HG03558 (cell line): ENCODE results near the gene PRKG1.
"Not testable (repeated sequence)": the region's sequence is repeated elsewhere in the genome, so short reads cannot be mapped to it uniquely, and the experiment has no call there.

Source experiments
- ATAC-seq: cut with Tn5 transposase; IDR thresholded peaks from one replicate; pipeline ENCODE4 v1.9.1; 2021; ENCODE audit warnings: moderate number of reproducible peaks; ENCODE audit not compliant: unreplicated experiment; ENCODE audit errors: extremely low read depth

The PRKG1 gene

DNA sequence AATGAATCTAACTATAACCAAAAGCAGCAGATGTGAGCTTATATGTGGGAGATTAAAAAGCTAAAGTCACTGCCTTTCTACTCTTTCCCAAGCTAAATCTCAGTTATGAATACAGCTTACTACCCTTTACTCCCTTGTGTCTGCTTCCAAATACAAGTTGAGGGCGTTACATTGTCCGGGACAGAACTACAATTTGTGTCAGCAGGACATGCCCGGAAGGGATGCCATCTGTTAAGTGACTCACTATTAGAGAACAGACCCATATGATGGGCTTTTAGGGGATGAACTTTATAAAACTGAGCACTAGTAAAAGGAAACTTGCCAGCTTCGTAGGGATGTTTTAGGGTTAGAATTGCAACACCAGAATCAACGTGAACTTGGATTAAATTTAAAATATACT, 924.8 kb downstream of the PRKG1 start:
- no peak for ATAC-seq

DNA sequence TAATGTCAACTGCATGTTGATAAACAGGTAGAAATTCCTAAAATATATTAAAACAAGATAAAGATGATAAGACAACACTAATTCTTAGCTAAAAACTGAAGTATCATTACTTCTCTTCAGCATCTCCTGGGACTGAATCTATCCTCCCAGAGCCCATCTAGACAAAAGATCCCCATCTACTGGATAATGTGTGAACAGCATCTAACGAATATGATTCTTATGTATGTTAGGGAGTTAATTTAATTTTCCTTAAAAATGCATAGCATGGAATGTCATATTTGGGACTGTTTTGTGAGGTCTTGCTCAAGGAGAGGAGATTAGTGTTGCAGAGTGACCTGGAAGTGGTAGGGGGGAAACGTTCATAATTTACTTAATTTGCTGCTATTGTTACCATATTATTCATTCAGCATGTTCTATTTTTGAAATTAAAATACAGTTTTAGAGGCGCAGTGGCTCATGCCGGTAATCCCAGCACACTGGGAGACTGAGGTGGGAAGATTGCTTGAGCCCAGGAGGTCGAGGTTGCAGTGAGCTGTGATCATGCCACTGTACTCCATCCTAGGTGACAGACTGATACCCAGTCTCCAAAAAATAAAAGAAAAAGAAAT, 930.2 kb downstream of the PRKG1 start:
- no peak for ATAC-seq

DNA sequence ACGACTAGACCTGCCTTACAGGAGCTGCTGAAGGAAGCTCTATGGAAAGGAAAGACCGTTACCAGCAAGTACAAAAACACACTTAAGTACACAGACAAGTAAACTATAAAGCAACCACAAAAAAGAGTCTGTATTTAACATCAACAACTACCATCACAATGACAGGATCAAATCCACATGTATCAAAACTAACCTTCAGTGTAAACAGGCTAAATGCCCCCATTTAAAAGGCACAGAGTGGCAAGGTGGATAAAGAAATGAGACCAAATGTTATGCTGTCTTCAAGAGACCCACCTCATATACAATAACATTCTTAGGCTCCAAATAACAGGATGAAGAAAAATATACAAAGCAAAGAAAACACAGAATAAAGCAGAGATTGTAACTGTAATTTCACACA, 932.8 kb downstream of the PRKG1 start:
- no peak for ATAC-seq

DNA sequence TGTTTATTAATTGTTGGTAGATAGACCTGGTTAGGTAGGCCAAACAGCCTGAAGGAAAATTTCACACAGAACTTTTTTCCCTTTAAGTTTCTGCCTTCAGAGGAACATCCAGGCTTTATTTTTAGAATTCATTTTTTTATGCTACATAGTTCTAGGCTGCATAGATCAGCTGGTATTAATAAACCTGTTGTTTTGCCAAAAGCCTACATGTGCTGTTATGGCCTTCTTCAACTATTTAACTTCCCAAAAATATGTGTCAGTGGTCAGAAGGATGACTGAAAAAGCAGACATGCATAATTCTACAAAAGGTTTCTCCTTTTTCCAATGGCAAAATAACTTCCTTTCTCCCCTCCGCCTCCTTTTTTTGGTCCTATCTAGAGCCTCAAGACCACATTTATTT, 936.8 kb downstream of the PRKG1 start:
- no peak for ATAC-seq

DNA sequence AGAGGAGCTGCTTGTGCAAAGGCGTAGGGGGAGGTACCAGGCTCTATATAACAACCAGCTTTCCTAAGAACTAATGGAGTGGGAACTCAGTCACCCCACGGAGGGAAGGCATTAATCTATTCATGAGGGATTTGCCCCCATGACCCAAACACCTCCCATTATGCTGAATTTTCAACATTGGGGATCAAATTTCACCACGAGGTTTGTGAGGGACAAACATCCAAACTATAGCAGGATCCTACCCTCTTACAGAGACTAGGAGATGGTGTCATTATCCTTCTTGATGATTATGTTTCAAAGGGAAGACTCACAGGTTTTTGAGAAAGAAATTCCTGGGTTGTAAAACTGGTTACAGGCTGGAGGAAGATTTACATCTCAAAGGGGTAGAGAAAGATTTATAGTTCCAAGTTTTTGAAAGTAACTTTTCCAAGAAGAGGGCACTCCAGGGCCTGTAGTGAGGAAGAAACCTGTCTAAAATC, 944.8 kb downstream of the PRKG1 start:
- ATAC-seq, result no peak

DNA sequence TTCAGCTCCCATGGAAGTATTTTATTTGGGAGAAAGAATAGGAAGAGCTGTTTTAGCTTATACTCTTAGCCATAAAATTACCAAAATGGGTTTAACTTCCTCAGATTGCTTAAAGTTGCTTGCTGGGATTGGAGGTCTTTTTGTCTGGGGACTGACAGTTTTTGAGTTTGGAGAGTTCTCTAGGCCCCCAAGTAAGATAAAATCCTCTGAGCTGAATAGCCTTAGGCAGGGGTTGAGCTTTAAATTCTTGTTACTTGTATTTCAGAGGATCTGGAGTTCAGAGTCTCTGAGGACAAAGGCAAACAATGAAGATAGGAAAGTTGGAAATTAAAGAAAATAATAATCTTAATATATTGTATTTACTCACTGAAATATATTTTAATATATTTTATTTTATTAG, 945.4 kb downstream of the PRKG1 start:
- ATAC-seq, result no peak

DNA sequence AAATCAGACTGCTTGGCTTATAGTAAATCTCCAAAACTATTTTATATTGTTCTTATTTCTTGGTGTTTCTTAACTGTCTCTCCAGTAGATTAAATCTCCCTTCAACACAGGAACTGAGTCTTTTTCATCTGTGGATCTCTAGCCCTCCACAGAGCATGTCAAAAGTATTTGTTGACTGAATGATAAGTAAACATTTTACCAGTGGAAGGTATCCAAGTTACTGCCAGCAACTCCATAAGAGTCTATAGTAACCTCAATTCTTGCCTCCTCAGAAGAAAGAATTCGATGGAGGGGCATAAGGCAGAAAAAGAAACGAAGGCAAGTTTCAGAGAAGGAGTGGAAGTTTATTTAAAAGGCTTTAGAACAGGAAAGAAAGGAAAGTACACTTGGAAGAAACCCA, 945.9 kb downstream of the PRKG1 start:
- no peak for ATAC-seq

DNA sequence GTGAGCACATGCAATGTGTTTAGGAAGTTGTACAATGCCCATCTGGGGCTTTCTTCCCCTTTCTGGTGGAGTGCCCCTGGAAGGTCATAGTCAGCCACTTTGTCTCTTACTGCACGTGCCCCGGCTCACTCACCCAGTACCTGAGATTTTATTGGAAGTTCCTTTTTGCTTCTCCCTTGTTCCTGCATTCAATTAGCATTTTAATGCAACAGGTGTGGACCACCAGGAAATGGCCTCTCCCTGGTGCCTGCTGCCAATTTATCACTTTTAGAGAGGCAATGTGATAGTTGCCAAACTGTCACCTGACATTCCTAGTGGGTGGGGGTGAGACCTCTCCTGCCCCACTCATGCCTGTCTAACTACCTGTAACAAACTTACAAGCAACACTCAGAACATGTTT, 946.4 kb downstream of the PRKG1 start:
- ATAC-seq, result no peak

DNA sequence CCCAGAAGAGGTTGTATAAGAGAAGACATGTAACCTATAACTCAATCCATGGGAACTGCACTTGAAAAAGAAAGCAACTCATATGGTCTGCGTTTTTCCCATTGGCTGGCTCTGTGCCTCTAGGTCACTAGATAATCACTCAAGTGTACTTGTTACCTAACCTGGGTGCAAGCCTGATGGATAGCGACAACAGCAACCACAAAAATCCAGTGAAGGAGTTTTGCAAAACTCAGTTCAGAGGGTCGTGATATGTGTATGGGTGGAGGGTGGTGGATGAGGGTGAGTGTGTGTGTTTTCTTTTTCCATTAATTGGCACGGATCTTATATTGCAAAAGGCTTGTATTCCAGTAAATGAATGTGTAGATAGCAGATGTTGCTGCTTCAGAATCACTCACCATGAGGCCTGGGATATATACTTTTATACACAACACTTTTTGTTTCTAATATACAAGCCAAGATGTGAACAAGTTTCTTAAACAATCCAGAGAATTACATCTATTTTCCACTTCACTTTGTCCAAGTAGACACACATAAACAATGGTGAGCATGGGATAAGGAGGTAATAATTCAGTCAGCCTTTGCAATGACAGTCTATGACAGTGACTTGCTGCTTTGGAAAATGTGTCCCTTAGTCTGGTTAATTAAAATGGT, 952.9 kb downstream of the PRKG1 start:
- no peak for ATAC-seq

DNA sequence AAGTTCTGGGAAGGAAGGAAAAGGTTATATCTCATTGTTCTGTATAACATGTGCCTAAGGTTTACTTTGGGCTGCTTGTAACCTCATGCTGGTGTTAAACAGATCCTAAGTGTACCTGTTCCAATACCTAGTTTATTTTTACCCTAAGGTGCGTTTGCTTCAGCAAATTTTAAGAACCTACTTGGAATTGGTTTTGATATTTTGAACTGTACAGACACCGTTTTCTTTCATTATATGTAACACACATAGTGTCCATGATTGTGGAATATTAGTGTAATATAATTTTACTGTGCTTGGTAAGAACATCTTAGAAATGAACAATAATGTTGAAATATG, 954.2 kb downstream of the PRKG1 start:
- ATAC-seq, result no peak

DNA sequence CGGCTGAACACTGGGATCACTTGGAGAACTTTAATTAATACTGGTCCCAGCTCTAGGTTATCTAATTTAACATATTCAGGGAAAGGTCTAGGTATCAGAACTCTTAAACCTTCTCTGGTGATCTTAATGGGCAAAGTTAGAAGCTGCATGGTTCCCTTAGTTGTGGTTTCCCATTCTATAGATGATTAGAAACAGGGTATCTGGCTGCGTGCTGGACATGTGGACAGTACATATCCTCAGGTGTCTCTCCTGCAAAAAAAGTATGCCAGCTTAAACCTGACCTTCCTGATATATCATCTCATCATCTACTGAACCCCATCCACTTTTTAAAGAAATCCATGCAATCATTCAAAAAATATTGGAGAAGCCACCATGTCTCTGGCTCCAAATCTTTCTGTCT, 955.3 kb downstream of the PRKG1 start:
- ATAC-seq, result no peak

DNA sequence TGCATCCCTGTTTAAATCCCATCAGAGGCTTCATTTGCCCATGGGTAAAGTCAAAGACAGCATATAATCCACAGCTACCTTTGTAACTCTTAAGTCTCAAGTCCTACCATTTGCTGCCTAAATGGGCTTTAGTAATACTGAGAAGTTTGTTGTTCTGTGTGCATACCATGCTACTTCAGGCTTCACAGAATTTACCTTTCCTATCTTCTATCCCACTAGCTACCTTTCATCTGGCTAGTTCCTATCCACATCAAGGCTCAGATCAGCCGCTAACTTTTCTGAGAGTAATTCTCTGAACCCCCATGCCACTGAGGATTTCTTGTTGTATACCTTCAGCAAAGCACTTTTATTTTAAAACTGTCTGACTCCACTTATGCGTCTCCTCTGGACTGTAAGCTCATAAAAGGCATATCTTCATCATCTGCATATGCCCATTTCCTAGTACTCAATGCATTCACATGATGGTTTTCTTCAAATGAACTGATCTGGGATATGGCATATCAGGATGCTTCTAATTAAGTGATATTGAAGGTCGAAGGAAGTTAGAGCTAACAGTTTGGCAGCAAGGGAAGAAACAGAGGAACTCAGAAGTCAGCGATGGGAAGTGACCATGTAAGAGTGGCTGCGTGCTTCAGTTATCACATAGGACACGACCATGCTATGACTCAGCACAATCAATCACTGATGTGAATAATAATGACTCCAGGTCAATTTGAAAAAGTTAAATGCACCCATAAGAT, 955.9 kb downstream of the PRKG1 start:
- ATAC-seq, result no peak

DNA sequence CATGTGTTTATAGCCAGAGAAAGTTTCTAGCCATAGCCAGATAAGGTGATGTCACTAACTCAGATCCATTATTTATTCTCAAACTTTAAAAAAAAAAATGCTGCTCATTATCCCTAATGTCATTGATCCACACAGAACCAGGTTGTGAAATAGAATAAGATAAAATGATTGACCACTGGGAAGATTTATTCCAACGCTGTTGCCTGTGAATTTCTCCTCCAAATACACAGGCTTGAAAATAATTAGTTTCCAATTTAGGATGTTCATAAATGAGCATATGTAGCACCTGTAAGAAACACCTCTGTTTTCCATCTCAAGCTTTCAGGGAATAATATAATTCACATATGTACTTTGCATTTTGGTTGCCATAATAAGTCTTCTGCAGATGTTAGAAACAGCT, 956.7 kb downstream of the PRKG1 start:
- ATAC-seq, result no peak

DNA sequence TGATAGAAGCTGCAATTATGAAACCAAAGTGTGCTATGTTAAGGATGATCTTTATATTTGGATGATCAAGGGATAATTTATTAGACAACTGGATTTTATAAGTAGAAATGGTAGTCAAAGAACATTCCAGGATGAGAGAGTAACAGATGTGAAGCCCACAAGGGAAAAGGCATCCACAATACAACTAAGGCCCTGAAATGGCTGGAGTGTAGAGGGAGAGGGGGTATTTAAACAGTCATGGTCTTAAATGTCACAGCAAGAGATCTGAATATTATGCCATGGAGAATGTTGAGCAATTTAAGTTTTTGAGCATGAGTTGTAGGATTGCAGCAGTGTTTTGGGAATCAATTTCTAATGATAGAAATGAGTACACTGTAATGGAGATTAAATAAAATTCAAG, 957.5 kb downstream of the PRKG1 start:
- no peak for ATAC-seq

DNA sequence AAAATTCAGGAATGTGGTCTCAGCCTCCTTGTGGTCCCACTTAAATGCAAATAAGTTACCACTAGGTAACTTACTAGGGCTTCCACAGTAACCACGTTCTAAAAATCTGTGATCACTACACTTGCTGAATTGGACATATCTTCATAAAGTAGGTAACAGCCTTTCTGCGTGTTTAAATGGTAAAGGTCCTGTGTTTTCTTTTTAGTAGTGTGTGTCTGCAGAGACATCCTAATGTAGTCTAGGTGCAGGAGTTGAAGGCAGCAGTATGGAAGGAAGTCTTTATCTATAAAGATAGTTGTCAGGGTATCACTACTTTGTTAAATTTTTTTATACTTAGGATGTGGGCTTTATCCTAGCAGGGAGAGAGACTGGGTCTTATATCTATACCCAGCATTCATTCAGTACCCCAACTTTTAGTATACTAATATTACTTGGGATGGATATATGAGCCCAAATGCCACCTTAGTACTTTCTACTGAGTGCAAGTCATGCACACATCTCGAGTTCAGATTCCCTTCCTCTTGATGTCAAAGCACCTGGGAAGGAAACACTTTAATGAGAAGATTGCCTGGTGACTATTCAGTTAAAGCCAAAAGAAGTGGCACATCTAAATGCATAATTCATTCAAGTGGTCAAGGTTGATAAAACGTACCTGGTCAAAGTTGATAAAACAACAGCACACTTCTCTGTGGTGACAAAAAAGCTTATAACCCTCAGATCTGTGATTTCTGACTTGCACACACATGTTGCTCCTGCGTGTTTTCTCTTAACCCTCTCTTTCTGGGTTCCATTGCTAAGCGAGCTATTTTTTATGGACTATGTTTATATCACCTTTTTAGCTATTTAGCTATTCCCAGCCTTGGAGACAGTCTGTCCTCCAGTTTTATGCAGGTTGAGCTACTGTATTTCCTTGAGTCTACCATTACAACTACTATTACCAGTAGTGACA, 958.7 kb downstream of the PRKG1 start:
- no peak for ATAC-seq

DNA sequence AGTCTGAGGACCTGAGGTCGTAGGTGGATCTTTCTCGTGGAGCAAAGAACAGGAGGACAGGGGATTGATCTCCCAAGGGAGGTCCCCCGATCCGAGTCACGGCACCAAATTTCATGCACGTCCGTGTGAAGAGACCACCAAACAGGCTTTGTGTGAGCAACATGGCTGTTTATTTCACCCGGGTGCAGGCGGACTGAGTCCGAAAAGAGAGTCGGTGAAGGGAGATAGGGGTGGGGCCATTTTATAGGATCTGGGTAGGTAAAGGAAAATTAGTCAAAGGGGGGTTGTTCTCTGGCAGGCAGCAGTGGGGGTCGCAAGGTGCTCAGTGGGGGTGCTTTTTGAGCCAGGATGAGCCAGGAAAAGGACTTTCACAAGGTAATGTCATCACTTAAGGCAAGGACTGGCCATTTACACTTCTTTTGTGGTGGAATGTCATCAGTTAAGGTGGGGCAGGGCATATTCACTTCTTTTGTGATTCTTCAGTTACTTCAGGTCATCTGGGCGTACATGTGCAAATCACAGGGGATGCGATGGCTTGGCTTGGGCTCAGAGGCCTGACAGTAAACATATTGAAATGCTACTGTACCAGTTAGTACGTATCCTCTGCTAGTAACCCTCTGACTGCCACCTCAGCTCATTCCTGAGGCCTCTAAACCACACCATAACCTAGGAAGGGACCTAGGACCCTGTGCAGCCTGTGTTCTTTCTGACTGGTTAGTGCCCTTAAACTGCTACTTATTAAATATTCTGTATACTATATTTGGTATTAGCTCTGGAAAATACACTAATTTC, 964.9 kb downstream of the PRKG1 start:
- not testable (repeated sequence) for ATAC-seq

DNA sequence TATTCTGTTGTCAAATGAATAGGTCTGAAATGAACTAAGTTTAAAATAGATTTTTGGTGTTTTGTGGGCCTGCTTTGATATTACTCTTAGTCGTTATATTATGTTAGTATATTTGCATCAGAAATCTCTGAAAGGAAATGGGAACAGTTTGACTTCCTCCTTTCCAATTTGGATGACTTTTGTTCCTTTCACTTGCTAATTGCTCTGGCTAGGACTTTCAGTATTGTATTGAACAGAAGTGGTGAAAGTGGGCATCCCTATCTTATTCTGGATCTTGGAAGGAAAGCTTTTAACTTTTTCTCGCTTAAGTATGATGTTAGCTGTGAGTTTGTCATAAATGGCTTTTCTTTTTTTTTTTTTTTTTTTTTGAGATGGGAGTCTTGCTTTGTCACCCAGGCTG, 966.2 kb downstream of the PRKG1 start:
- ATAC-seq, result no peak

DNA sequence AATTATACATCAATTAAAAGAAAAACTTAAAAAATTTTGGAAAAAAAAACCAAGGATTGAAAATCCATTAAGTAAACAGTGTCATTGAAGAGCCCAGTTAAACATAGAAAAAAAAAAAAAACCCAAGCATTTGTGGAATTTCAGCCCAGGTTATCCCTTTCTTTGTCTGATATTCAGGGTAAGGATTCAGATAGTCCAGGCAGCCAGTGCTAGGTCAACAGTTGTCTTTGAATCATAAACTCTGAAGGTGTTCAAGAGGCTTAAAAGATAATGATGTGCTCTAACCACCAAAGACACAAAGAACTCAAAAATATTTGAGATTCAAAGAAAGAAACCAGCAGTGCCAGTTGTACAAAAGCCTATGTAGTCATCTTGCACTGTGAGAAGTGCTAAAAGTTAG, 969.5 kb downstream of the PRKG1 start:
- no peak for ATAC-seq

DNA sequence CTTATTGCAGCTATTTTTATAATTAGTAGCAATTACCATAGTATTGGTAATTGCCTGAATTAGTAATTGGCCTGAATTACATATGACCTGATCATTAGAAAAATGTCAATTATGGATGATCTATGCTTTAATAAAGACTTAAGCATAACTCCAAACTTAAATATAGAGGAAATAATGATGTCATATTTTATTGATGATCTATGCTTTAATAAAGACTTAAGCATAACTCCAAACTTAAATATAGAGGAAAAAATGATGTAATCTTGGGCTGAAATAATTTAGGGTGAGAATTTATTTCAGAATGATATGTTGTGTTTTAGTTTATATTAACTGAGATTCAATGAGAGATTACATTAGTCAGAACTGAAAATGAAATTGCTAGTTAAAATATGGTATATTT, 973.8 kb downstream of the PRKG1 start:
- no peak for ATAC-seq
